GM19328 (cell line): ENCODE data around the gene SENP3.
"Not testable (repeated sequence)": the region's sequence is repeated elsewhere in the genome, so short reads cannot be mapped to it uniquely, and the experiment has no call there.

Source experiments
- ATAC-seq: cut with Tn5 transposase; IDR thresholded peaks from one replicate; pipeline ENCODE4 v1.9.1; 2021; ENCODE audit warnings: mild to moderate bottlenecking, moderate library complexity; ENCODE audit not compliant: unreplicated experiment

Gene SENP3

DNA sequence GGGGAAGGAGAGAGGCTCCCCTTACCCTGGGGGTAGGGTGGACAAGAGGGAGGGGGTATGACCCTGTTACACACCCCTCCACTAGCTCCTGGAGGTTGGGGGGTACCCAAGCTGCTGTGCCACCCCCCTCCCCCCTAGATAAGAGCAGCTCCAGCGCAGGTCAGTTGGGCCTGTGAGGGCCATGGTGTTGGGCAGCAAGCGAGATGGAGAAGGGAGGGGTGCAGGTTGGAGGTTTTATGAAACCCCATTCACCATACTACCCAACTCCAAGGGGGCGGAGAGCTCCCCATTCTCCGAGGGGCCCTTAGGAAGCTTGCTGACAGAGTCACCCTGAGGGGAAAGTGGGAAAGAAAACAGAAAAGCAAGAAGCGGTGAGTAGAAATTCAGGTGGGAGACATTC, 29.9 kb downstream of the SENP3 start:
- no peak for ATAC-seq

DNA sequence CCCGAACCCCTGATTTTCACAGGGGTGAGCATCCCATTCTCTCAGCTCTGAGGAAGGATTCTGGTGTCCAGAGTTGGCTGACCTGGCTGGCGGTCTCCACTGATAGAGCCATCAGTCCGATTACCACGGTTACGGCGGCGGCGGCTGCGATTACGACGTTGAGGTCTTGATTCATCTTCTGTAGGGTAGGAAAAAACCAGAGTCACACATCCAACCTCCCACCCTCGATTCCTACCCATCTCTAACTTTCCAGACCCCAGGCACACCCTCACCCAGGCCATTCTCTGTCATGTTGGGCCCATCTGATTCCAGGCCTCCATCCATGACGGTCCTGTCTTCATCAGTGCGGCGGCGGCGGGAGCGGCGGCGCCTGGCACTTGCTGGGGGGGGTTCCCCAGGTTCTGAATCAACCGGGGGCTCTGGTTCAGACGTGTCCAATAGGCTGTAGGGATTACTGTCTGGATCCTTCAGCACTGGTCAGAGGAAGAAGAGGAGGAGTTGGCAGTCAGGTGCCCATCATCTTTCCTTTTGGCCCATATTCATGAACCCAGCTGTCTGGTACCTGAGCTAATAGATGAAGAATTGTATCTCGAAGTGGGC, 30.8 kb downstream of the SENP3 start:
- no peak for ATAC-seq

DNA sequence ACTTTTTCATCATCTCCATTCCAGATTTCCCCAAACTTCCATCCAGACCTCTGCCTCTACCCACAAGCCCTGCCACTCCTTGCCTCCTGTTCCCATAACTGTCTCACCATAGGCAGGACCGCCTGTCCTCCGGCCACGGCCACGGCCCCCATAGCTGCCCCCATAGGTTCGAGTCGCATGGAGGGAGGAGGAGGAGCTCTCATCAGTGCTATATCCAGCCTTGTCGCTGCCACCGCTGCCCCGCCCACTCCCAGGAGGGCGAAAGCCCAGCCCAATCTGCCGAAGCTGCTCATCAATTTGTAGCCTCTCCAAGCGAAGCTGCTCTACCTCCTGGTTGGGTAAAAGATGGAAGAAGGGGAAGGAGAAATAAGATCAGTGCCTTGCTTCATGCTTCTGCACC, 31.6 kb downstream of the SENP3 start:
- no peak for ATAC-seq

DNA sequence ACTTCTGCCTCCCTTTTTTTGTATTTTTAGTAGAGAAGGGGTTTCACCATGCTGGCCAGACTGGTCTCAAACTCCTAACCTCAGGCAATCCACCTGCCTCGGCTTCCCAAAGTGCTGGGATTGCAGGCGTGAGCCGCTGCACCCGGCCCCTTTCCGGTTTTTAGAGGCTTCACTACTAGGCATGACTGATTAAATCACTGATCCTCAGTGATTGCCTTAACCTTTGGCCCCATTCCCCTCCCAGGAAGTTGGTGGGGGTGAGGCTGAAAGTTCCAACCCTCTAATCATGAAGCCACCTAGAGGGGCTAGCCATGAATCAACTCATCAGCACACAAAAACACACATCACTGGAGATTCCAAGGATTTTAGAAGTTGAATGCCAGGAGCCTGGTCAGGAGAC, 35.8 kb downstream of the SENP3 start:
- ATAC-seq = not testable (repeated sequence)

DNA sequence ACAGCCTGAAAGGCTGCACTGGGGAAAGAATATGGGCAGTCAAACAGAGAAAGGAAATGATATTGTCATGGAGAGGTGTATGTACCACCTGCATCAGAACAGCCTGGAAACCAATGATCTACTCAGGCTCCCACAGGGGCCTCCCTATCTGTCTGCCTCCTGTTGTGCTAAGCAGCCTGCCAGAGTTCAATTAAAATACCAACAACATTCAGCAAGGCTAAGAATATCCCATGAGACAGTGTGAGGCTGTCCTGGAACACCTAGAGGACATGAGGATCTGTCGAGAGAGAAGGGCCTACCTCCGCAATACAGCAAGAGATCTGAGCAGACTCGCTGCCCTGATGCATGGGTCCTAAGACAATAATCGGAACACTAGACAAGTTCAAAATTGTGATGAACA, 44.6 kb downstream of the SENP3 start:
- no peak for ATAC-seq

DNA sequence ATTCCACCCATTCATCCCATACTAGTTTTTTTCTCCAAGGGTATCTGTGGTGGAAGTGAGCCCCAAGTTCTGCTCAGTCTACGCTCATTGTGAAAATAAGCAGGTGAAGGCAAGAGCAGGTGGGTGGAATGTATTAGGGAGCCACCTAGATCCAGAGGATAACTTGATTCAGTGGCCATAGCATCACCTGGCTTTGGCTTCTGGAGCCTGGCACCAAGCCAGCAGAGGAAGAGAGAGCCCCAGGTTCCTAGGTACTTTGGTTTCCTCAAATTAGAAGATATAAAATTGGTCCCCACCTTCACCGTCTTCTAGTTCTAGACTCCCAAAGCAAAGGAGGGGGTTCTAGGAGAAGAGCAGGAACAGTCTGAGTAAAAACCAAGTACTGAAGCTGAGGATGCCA, 48.9 kb downstream of the SENP3 start:
- ATAC-seq = no peak

DNA sequence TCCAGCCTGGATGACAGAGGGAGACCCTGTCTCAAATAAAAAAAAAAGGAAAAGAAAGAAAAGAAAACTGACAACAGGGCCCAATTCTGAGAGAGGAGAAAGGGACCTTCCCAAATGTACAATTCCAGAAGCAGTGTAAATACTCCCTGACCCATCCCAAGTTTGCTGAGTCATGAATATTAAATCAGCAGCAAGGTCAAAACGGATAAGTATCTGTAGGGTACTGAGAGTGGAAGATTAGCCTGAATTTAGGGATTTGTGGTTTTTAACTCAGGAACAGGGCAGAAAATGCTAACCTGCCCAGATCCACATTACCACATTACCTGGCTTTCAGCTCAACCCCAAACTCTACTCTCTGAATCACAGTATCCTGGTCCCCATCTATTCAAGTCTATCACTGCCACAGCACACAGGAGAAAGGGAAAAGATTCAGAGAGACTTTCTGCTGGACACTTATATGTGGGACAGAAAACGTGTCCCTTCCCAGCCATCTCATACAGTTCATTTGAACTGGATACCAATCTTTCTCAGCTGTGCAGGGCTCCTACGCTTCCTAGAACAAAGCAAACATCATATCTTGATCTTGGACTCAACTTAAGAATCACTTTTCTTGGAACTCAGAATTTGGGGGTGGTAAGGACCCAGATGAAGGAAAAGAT, 50.0 kb downstream of the SENP3 start:
- ATAC-seq = no peak

DNA sequence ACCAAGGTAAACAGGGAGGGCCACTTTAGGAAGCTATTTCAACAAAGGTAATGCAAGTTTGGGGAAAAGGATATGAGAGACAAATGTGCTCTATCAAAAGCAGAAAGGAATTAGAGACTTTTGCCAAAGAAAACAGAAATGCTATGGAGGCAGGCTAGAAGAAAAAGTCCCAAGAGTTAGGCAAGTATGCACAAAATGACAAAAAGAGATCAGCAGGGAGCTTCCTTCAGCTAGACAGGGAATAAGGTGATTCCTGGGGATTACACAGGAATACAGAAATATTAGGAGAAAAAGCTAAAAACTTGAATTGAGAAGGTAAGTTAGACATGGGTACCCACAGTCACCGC, 50.5 kb downstream of the SENP3 start:
- ATAC-seq = no peak

DNA sequence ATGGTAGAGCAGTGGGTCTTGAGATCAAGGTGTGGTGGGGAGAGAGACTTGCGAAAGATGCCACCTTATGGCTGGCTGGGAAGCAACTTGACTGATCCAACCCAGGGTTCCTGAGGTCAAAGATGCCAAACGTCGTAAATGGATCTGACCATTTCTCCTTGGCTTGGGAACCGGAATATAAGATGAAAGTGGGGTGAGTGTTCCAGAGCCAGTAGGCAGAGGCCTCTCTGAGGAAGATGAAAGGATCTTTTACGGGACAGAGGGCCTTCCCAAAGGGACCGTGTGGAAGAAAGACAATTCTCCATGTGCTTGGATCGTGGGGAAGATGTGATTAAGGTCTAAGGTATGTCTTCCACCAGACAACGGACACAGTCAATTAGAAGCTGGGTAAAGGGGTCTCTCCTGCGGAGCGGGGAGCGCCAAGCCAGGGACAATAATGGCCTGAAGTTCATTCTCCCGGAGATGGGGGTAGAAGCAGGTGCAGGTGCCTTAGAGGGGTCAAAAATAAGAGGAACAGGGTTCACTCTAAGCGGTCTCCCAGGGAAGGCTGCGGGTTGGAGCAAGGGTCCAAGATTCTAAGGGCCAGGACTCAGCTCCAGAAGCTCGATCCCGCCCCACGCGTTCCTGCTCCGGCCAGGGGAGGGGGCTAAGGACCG, 52.2 kb downstream of the SENP3 start:
- ATAC-seq = no peak

DNA sequence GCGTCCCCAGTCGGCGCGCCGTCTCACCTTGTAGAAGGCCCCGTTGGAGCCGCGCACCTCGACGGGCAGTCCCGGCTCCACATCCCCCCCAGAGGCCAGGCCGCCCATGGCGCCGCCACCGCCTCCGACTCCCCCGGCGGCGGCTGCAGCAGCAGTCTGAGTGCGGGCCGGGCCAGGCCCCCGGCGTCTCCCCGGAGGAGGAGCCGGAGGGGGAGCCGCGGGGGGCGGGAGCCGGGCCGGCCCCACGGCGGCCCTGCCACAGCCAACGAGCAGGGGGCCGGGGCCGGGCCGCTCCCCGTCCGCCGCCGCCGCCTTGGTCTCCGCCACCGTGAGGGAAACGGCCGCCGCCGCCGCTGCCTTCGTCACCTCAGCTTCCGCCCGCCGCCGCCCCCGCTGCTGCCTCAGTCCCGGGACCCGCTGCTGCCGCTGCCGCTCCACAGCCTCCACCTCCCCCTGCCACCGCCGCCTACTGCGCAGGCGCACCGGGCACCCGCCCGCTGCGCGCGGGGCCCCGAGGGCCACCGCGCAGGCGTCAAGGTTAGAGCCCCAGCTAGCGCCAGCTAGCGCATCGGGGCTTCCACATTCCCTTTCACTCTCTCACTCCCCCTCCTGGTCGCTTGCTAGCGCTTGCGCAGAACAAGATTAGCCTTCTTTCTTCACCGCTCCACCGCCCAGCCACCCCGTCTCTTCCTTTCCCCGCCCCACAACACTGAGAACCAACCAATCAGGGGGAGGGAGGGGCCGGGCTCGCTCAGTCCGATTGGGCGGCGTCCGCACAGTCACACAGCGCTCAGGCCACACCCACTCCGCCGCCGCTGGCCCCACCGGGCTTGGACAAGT, 52.9 kb downstream of the SENP3 start, which contains the start of gene FXR2:
Gene FXR2, minus strand, starts transcription at position 473 of the 840 bp plus-strand sequence. Its CDS starts 365 bp downstream, at position 108.
- peak; percentile 87 for ATAC-seq

DNA sequence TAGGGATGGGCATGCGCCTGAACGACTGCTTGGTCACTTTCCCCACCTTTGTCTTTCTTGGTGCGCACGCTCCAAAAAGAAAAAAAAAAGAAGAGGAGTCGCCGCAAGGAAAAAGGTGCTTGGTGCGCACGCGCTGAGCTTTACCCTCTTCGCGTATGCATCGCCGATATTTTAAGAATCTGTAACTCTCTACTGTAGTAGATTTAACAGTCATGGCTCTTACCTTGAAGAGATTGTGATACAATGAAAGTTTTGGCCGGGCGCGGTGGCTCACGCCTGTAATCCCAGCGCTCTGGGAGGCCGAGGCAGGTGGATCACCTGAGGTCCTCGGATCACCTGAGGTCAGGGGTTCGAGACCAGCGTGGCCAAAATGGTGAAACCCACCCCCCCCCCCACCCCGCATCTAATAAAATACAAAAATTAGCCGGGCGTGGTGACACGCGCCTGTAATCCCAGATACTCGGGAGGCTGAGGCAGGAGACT, 53.6 kb downstream of the SENP3 start:
- no peak for ATAC-seq

DNA sequence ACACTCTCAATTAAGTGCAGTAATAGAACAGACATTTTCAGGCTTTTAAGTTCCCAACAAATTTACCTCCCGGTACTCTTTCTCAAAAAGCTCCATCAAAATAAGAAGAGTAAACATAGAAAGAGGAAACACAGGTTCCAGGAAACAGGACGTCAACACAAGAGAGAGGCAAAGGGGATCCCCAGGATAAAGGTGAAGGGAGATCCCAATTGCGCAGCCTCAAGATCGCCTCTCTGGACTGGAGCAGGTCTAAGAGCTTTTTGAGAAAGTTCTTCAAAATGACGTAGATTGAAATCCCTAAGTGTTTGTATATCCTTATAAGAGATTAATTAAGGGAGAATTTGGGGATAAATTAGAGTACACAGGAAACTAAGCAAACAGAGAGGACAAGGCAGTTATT, 56.9 kb downstream of the SENP3 start:
- ATAC-seq = no peak

DNA sequence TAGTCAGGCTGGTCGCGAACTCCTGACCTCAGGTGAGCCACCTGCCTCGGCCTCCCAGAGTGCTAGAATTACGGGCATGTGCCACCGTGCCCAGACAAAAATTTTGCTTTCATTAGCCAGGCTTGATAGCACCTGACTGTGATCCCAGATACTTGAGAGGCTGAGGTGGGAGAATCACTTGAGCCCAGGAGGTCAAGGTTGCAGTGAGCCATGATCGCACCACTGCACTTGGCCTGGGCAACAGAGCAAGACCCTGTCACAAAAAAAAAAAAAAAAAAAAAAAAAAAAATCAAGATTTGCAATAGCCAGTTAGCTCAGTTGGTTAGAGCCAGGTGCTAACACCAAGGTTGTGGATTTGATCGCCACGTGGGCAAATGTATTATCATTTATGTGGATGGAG, 59.1 kb downstream of the SENP3 start:
- ATAC-seq = no peak
